ENCODE measurements around the gene KLRK1.
"Not testable (repeated sequence)": the region's sequence is repeated elsewhere in the genome, so short reads cannot be mapped to it uniquely, and the experiment has no call there.

DNA sequence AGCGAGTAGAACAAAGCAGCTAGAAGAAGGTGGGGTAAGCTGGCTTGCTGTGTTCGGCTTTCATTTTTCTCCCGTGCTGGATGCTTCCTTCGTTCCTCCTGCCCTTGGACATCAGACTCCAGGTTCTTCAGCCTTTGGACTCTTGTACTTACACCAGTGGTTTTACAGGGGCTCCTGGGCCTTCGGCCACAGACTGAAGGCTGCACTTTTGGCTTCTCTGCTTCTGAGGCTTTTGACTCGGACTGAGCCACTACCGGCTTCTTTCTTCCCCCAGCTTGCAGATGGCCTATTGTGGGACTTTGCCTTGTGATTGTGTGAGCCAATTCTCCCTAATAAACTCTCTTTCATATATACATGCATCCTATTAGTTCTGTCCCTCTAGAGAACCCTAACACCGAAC, 36.1 kb upstream of the KLRK1 start:
- not testable (repeated sequence) for TF ChIP-seq CTCF (conservative IDR thresholded peaks at IDR 0.05 in 1 of 2, IDR thresholded peaks at IDR 0.05 in 1 of 2; ENCODE audit: extremely low read depth in 1 of 2, insufficient read depth in 1 of 2, low read depth in 1 of 2, low read length in 2 of 2); EZH2 (IDR thresholded peaks at IDR 0.05; ENCODE audit: borderline replicate concordance, low read length)
